Smooth muscle cell (in vitro differentiated cells): ENCODE results near the gene DOCK3. TPM values are rescaled to one million over a fixed set of nuclear protein-coding genes. Genes with fewer than 3 reads are reported as not detected.

Experiments used
- DNase-seq: peaks from one replicate; lab custom pipeline; 2025; ENCODE audit not compliant: unreplicated experiment; lab: John Stamatoyannopoulos, UW
- H2AFZ ChIP-seq: fragments of 200-600 bp; sonication (generic); 2 replicates; pipeline ENCODE4 v1.6.0; 2016; ENCODE audit warnings: antibody characterized with exemption, low read depth, mild to moderate bottlenecking
- H3F3A ChIP-seq: fragments of 200-600 bp; sonication (generic); 2 replicates; pipeline ENCODE4 v1.6.0; 2017; ENCODE audit warnings: antibody characterized with exemption, low read depth
- H3K27ac ChIP-seq: fragments of 200-600 bp; sonication (generic); 2 replicates; pipeline ENCODE4 v1.5.1; 2016; ENCODE audit warnings: low read depth, mild to moderate bottlenecking
- H3K27me3 ChIP-seq: fragments of 200-600 bp; sonication (generic); 2 replicates; pipeline ENCODE4 v1.6.1; 2016; ENCODE audit warnings: low read depth, mild to moderate bottlenecking
- H3K36me3 ChIP-seq: fragments of 200-600 bp; sonication (generic); 2 replicates; pipeline ENCODE4 v1.5.1; 2016; ENCODE audit warnings: low read depth
- H3K4me1 ChIP-seq: fragments of 200-600 bp; sonication (generic); 2 replicates; pipeline ENCODE4 v1.5.1; 2016; ENCODE audit warnings: low read depth
- H3K4me2 ChIP-seq: fragments of 200-600 bp; sonication (generic); 2 replicates; pipeline ENCODE4 v1.6.0; 2016; ENCODE audit warnings: mild to moderate bottlenecking
- H3K4me3 ChIP-seq: fragments of 200-600 bp; sonication (generic); 2 replicates; pipeline ENCODE4 v1.5.1; 2016; ENCODE audit warnings: mild to moderate bottlenecking
- H3K79me2 ChIP-seq: fragments of 200-600 bp; sonication (generic); 2 replicates; pipeline ENCODE4 v1.6.0; 2016; ENCODE audit warnings: low read depth, mild to moderate bottlenecking
- H3K9ac ChIP-seq: fragments of 200-600 bp; sonication (generic); 2 replicates; pipeline ENCODE4 v1.6.0; 2016; ENCODE audit warnings: low read depth
- H3K9me3 ChIP-seq: fragments of 200-600 bp; sonication (generic); replicated peaks from 2 replicates; pipeline ENCODE4 v1.5.1; 2016; ENCODE audit warnings: low read depth
- H4K20me1 ChIP-seq: fragments of 200-600 bp; sonication (generic); 2 replicates; pipeline ENCODE4 v1.6.0; 2016; ENCODE audit warnings: low read depth
- CTCF ChIP-seq: fragments of 200-600 bp; sonication (generic); IDR thresholded peaks from 2 replicates; pipeline ENCODE4 v1.5.1; 2017; ENCODE audit warnings: borderline replicate concordance, mild to moderate bottlenecking, antibody characterized with exemption; ENCODE audit not compliant: insufficient read depth, poor library complexity, severe bottlenecking
- WGBS: methylation state at CpG from one replicate; pipeline ENCODE4 v1.1.7; 2016; ENCODE audit warnings: low lambda C conversion rate; 5-methylcytosine and 5-hydroxymethylcytosine counted together
- polyA plus RNA-seq: library from polyadenylated mRNA; unstranded; fragments of >200 nt; fragmentation: Nextera tagmentation; extraction: Ambion mirVana; gene quantifications from 2 replicates; pipeline ENCODE4 v1.2.1, GENCODE V29; 2016
- total RNA-seq: library from RNA; depleted of rRNA; stranded (reverse); fragments of >200 nt; gene quantifications from 2 replicates; pipeline ENCODE4 v1.2.3, GENCODE V29; 2014

DOCK3 gene
- total and polyA plus RNA-seq, 2 experiments from 2014 or later = 0.29 to 2.2 TPM

GRCh38 chr3:51139616-51140015, 464.9 kb downstream of the DOCK3 start:
- TF ChIP-seq CTCF = no peak

GRCh38 chr3:51141573-51141972, 466.8 kb downstream of the DOCK3 start:
- 44% methylated on average over 2 of the region's 2 CpGs for WGBS

More at GRCh38 chr3:51139616-51140015, 464.9 kb downstream of the DOCK3 start:
- Histone ChIP-seq H3K27me3 (no peaks in the 10 kb centered on the region), H3K9me3 (no peaks in the 10 kb centered on the region), H3K4me2 (no peak overlapping the region), H3K79me2 (no peaks in the 10 kb centered on the region), H3F3A (no peaks in the 10 kb centered on the region), H3K4me3 (no peak overlapping the region), H3K9ac (no peak overlapping the region), H4K20me1 (no peaks in the 10 kb centered on the region), H3K36me3 (no peaks in the 10 kb centered on the region), H2AFZ (no peak overlapping the region), H3K4me1 (no peaks in the 10 kb centered on the region), H3K27ac (no peak overlapping the region)
- 100% methylated on average over 1 of the region's 1 CpG for WGBS
- no peak for DNase-seq

GRCh38 chr3:51145811-51146585, 471.3 kb downstream of the DOCK3 start:
- Histone ChIP-seq H3K27ac (no peak overlapping the region), H3K79me2 (no peaks in the 10 kb centered on the region), H3K4me2 (no peak overlapping the region), H3K27me3 (no peaks in the 10 kb centered on the region), H2AFZ (no peak overlapping the region), H3F3A (no peaks in the 10 kb centered on the region), H3K4me1 (no peaks in the 10 kb centered on the region), H3K9ac (no peak overlapping the region), H3K4me3 (no peak overlapping the region), H3K36me3 (no peaks in the 10 kb centered on the region), H3K9me3 (no peaks in the 10 kb centered on the region), H4K20me1 (no peaks in the 10 kb centered on the region)
- WGBS = 94% methylated on average over 8 of the region's 8 CpGs
- no peak for TF ChIP-seq CTCF
- DNase-seq = no peak

More at GRCh38 chr3:51141573-51141972, 466.8 kb downstream of the DOCK3 start:
- Histone ChIP-seq H2AFZ (no peak overlapping the region), H3K27me3 (no peaks in the 10 kb centered on the region), H4K20me1 (no peaks in the 10 kb centered on the region), H3K79me2 (no peaks in the 10 kb centered on the region), H3K9me3 (no peaks in the 10 kb centered on the region), H3F3A (no peaks in the 10 kb centered on the region), H3K4me3 (no peak overlapping the region), H3K27ac (no peak overlapping the region), H3K9ac (no peak overlapping the region), H3K36me3 (no peaks in the 10 kb centered on the region), H3K4me2 (no peak overlapping the region), H3K4me1 (no peaks in the 10 kb centered on the region)
- no peak for DNase-seq
- TF ChIP-seq CTCF = no peak

DNA sequence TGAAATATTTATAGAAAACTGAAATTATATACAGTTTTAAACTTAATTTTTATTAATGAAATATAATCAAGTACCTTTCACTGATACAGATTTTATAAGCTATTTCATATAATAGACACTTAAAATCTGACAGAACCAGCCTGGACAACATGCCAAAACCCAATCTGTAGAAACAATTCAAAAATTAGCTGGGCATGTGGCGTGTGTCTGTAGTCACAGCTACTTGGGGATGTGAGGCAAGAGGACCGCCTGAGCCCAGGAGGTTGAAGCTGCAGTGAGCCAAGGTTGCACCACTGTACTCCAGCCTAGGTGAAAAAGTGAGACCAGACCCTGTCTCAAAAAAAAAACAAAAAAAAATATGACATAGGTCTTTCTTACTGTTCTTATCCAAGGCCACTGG, 472.1 kb downstream of the DOCK3 start:
- Histone ChIP-seq H3K4me3 (no peak overlapping the region), H3K79me2 (no peaks in the 10 kb centered on the region), H3K4me1 (no peaks in the 10 kb centered on the region), H3K27ac (no peak overlapping the region), H3K9me3 (no peaks in the 10 kb centered on the region), H2AFZ (no peak overlapping the region), H3K36me3 (no peaks in the 10 kb centered on the region), H4K20me1 (no peaks in the 10 kb centered on the region), H3K27me3 (no peaks in the 10 kb centered on the region), H3K9ac (no peak overlapping the region), H3F3A (no peaks in the 10 kb centered on the region), H3K4me2 (no peak overlapping the region)
- DNase-seq = no peak
- no peak for TF ChIP-seq CTCF
- WGBS = 94% methylated on average over 2 of the region's 2 CpGs
